Activated CD4-positive, alpha-beta T cell treated with anti-CD3 and anti-CD28 coated beads for 48 hours (primary cell): ENCODE data around the gene LAMB3.

Experiments
- DNase-seq: peaks from one replicate; pipeline ENCODE4 v3.0.0-alpha.2; 2020

LAMB3 gene

GRCh38 chr1:209617047-209617673 is 35.1 kb downstream of the LAMB3 start:
- no peak for DNase-seq

GRCh38 chr1:209616366-209617046 is 35.7 kb downstream of the LAMB3 start:
- no peak for DNase-seq

- DNase-seq: no peak
These were observed 37.3 kb downstream of the LAMB3 start for GRCh38 chr1:209614906-209615305.

- DNase-seq: no peak
These were observed 38.1 kb downstream of the LAMB3 start for GRCh38 chr1:209614151-209614420.

- no peak for DNase-seq
These were observed 38.6 kb downstream of the LAMB3 start for GRCh38 chr1:209613400-209614150.

GRCh38 chr1:209612646-209613399 is 39.4 kb downstream of the LAMB3 start:
- DNase-seq: no peak

- no peak for DNase-seq
These were observed 40.3 kb downstream of the LAMB3 start for GRCh38 chr1:209611771-209612570.

GRCh38 chr1:209610631-209610905 is 41.7 kb downstream of the LAMB3 start:
- no peak for DNase-seq

- no peak for DNase-seq
These were observed 42.2 kb downstream of the LAMB3 start for GRCh38 chr1:209609791-209610630.

GRCh38 chr1:209609041-209609790 is 43.0 kb downstream of the LAMB3 start:
- DNase-seq: no peak

- DNase-seq: no peak
These were observed 44.4 kb downstream of the LAMB3 start for GRCh38 chr1:209607795-209608178.

GRCh38 chr1:209607102-209607794 is 45.0 kb downstream of the LAMB3 start:
- DNase-seq: peak; percentile 48

- no peak for DNase-seq
These were observed 48.3 kb downstream of the LAMB3 start for GRCh38 chr1:209603877-209604276.

GRCh38 chr1:209601809-209602657 is 50.2 kb downstream of the LAMB3 start:
- peak; percentile 58 for DNase-seq

GRCh38 chr1:209600541-209600940 is 51.7 kb downstream of the LAMB3 start:
- DNase-seq: no peak

- no peak for DNase-seq
These were observed 54.0 kb downstream of the LAMB3 start for GRCh38 chr1:209598227-209598626.

- DNase-seq: no peak
These were observed 54.7 kb downstream of the LAMB3 start for GRCh38 chr1:209597499-209597898.

GRCh38 chr1:209595599-209596285 is 56.5 kb downstream of the LAMB3 start:
- no peak for DNase-seq

GRCh38 chr1:209595028-209595427 is 57.2 kb downstream of the LAMB3 start:
- no peak for DNase-seq
